Calu3 (cell line): ENCODE data around the gene ATRX. TPM values are rescaled to one million over a fixed set of nuclear protein-coding genes. Genes with fewer than 3 reads are reported as not detected.

Experiments
- BruUV-seq: library from RNA; stranded (reverse); fragments of 400-500 nt; replicated peaks from 2 replicates; lab custom pipeline; 2021; lab: Mats Ljungman, UMichigan
- CTCF ChIA-PET: fragments of 300-600 bp; sonication (Branson Sonifier 250); formaldehyde crosslinking; loops from one replicate; lab custom pipeline; 2022; ENCODE audit warnings: antibody characterized with exemption; lab: Charles Lee
- DNase-seq: peaks from one replicate; pipeline ENCODE4 v3.0.0; 2022
- H3K27ac Mint-ChIP-seq: one replicate; pipeline ENCODE4 v1.8.0; 2022; ENCODE audit warnings: mixed read lengths; ENCODE audit not compliant: unreplicated experiment
- H3K27me3 Mint-ChIP-seq: one replicate; pipeline ENCODE4 v1.8.0; 2022; ENCODE audit warnings: mixed read lengths; ENCODE audit not compliant: unreplicated experiment
- H3K36me3 Mint-ChIP-seq: one replicate; pipeline ENCODE4 v1.8.0; 2022; ENCODE audit warnings: mild to moderate bottlenecking, moderate library complexity, mixed read lengths; ENCODE audit not compliant: insufficient read depth, unreplicated experiment
- H3K4me1 Mint-ChIP-seq: one replicate; pipeline ENCODE4 v1.8.0; 2022; ENCODE audit warnings: mild to moderate bottlenecking, low read depth, mixed read lengths; ENCODE audit not compliant: unreplicated experiment
- H3K4me3 Mint-ChIP-seq: one replicate; pipeline ENCODE4 v1.8.0; 2022; ENCODE audit warnings: mild to moderate bottlenecking, low read depth, moderate library complexity, mixed read lengths; ENCODE audit not compliant: unreplicated experiment
- H3K9me3 Mint-ChIP-seq: one replicate; pipeline ENCODE4 v1.8.0; 2022; ENCODE audit warnings: low read depth, mixed read lengths; ENCODE audit not compliant: unreplicated experiment
- intact Hi-C: fragments of 100-400 bp; cut with micrococcal nuclease; formaldehyde crosslinking; loops from one replicate; pipeline ENCODE4 v1.10.0; 2022; ENCODE audit not compliant: unreplicated experiment
- total RNA-seq: library from RNA; stranded (reverse); gene quantifications from 2 replicates; pipeline ENCODE4 v1.2.3, GENCODE V29; 2022
- TF ChIP-seq, protein P1 (sequence below): fragments of 200-600 bp; IDR thresholded peaks from one replicate; pipeline ENCODE4 v1.8.0; 2022; ENCODE audit warnings: antibody characterized with exemption; ENCODE audit not compliant: unreplicated experiment

ATRX gene
- total RNA-seq, 1 experiment from 2014 or later = 116 TPM

DNA sequence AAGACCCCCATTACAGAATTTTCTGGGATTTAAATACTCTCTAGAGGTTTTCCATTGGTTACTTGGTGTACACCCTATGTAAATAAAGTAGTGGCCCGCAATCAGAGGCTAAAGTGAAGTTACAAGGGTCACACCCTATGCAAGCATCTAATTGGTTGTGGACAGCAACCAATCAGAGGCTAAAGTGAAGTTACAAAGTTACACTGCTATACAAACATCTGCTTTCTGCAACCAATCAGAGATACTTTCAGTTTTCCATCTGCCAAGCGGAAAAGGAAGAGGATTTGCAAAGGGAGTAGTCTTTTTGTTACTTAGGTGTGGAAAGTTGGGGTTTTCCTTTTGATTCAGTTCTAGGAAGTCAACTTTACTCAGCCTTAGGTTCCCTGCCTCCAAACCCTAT lies 2.0 kb upstream of the ATRX start:
- intact Hi-C loops = loop anchor here (10.0 kb wide), 2 partner anchors 93 to 123 kb away; no protein-coding TSS in a partner anchor
- CTCF ChIA-PET = interaction anchor here (0.7 kb wide), 1 partner anchor 16 kb away, joined by 3 read pairs; no protein-coding TSS in a partner anchor
- peaks cover 35% of the 10 kb centered on the region for H3K36me3 Mint-ChIP-seq
- DNase-seq = peak; percentile 28
- BruUV-seq = no TSS peak
- peak overlapping the region; percentile 89 for H3K4me3 Mint-ChIP-seq
- no peaks in the 10 kb centered on the region for H3K27me3 Mint-ChIP-seq
- H3K9me3 Mint-ChIP-seq = no peaks in the 10 kb centered on the region
- H3K27ac Mint-ChIP-seq = no peak overlapping the region
- no peaks in the 10 kb centered on the region for H3K4me1 Mint-ChIP-seq
- TF ChIP-seq, protein P1, sequence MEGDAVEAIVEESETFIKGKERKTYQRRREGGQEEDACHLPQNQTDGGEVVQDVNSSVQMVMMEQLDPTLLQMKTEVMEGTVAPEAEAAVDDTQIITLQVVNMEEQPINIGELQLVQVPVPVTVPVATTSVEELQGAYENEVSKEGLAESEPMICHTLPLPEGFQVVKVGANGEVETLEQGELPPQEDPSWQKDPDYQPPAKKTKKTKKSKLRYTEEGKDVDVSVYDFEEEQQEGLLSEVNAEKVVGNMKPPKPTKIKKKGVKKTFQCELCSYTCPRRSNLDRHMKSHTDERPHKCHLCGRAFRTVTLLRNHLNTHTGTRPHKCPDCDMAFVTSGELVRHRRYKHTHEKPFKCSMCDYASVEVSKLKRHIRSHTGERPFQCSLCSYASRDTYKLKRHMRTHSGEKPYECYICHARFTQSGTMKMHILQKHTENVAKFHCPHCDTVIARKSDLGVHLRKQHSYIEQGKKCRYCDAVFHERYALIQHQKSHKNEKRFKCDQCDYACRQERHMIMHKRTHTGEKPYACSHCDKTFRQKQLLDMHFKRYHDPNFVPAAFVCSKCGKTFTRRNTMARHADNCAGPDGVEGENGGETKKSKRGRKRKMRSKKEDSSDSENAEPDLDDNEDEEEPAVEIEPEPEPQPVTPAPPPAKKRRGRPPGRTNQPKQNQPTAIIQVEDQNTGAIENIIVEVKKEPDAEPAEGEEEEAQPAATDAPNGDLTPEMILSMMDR = no peak

DNA sequence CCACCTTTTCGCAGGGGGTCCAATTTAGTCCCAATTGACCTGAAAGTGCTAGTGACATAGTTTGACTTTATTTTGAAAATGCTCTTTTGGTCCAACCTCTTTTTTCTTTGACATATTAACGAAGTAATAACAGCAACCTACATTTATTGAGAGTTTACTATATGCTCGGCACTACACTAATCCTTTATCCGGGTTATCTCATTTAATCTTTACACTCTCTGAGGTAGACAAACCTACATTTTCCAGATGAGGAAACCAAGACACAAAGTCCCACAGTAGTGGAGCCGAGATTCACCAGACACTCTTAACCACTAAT lies 307 bp upstream of the ATRX start:
- DNase-seq = no peak
- no peaks in the 10 kb centered on the region for H3K4me1 Mint-ChIP-seq
- CTCF ChIA-PET = no interaction called here
- peak overlapping the region; percentile 96 for H3K27ac Mint-ChIP-seq
- H3K9me3 Mint-ChIP-seq = no peaks in the 10 kb centered on the region
- H3K36me3 Mint-ChIP-seq = peaks cover 35% of the 10 kb centered on the region
- no TSS peak for BruUV-seq
- TF ChIP-seq, protein P1 = no peak
- intact Hi-C loops = loop anchor here (10.0 kb wide), 2 partner anchors 92 to 122 kb away; no protein-coding TSS in a partner anchor
- H3K27me3 Mint-ChIP-seq = no peaks in the 10 kb centered on the region
- peak overlapping the region; percentile 89 for H3K4me3 Mint-ChIP-seq

DNA sequence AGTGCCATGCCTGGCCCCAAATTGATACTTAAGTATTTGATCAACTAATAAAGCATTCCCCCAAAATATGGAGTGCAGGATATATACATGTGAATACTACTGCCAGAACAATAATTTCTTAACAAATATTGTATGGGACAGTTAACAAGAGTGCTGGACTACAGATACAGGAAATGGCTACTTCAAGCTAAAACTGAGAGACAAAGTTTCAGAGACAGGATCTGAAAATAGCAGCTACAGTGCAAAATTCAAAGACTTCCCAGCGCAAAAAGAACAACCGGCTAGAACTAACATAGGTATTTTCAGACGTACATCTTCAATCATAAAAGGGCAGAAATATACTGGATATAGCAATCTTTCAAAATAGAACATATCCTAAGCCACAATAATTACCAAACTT lies 6.3 kb downstream of the ATRX start:
- no TSS peak for BruUV-seq
- peaks cover 4% of the 10 kb centered on the region for H3K36me3 Mint-ChIP-seq
- no peak overlapping the region for H3K27ac Mint-ChIP-seq
- no peaks in the 10 kb centered on the region for H3K27me3 Mint-ChIP-seq
- DNase-seq = no peak
- no peaks in the 10 kb centered on the region for H3K9me3 Mint-ChIP-seq
- peaks cover 11% of the 10 kb centered on the region for H3K4me1 Mint-ChIP-seq
- TF ChIP-seq, protein P1 = no peak
- no peak overlapping the region for H3K4me3 Mint-ChIP-seq
- CTCF ChIA-PET = no interaction called here
- intact Hi-C loops = loop anchor here (10.0 kb wide), 2 partner anchors 85 to 115 kb away; no protein-coding TSS in a partner anchor

DNA sequence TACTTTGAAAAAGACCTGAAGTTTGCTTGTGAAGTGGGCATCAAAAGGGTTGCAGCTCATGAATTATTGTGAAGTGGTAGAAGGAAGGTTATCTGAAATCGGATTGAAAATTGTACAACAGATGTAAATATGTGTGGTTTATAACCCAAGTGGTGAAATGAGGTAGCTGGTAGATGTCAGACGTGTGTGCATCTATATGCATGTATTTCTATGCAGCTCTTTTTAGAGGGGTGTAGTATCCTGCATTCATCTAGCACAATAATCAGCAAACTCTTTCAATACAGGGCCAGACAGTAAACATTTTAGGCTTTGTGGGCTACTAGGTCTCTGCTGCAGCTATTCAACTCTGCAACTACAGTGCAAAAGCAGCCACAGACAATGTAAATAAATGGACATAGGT lies 9.4 kb downstream of the ATRX start:
- BruUV-seq = no TSS peak
- Mint-ChIP-seq H3K4me3 (no peak overlapping the region), H3K27ac (no peak overlapping the region), H3K36me3 (no peaks in the 10 kb centered on the region), H3K9me3 (no peaks in the 10 kb centered on the region), H3K4me1 (peaks cover 12% of the 10 kb centered on the region), H3K27me3 (no peaks in the 10 kb centered on the region)
- CTCF ChIA-PET = interaction anchor here (0.7 kb wide), 1 partner anchor 14 kb away, joined by 6 read pairs; no protein-coding TSS in a partner anchor
- DNase-seq = no peak
- TF ChIP-seq, protein P1 = no peak
- intact Hi-C loops = no loop called here
